ENCODE results near the gene KRTAP4-11. TPM values are rescaled to one million over a fixed set of nuclear protein-coding genes. Genes with fewer than 3 reads are reported as not detected.
"Not testable (repeated sequence)": the region's sequence is repeated elsewhere in the genome, so short reads cannot be mapped to it uniquely, and the experiment has no call there.

KRTAP4-11 gene
- total RNA-seq, 1 donor from 2014 or later, result not detected

DNA sequence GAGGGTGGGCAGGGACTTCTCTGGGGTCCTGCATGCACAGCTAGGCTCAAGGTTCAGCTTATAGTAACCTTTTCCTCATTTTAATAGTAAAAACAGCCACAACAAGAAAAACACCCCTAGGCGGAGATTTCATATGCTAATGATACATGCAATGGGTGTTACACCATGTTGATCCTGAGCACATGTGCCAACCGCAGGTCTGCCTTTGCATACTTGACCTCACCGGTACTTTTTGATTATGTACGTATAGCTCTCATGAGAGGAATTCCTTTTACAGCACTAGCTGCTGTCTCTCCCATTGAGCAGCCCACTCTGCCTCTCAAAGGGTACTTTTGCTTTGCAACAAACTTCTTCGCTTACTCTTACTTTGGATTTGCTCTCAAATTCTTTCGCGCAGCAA lies 22.1 kb downstream of the KRTAP4-11 start:
- no peak for DNase-seq (ENCODE audit: low spot score)
- Mint-ChIP-seq H3K27me3 (ENCODE audit: insufficient read depth) (peaks cover 9% of the 10 kb centered on the region), H3K9me3 (no peaks in the 10 kb centered on the region), H3K4me3 (no peak overlapping the region), H3K4me1 (ENCODE audit: low read depth) (no peaks in the 10 kb centered on the region), H3K27ac (no peak overlapping the region), H3K36me3 (ENCODE audit: low read depth) (no peaks in the 10 kb centered on the region)
- intact Hi-C loops (cut with micrococcal nuclease), result no loop called here

DNA sequence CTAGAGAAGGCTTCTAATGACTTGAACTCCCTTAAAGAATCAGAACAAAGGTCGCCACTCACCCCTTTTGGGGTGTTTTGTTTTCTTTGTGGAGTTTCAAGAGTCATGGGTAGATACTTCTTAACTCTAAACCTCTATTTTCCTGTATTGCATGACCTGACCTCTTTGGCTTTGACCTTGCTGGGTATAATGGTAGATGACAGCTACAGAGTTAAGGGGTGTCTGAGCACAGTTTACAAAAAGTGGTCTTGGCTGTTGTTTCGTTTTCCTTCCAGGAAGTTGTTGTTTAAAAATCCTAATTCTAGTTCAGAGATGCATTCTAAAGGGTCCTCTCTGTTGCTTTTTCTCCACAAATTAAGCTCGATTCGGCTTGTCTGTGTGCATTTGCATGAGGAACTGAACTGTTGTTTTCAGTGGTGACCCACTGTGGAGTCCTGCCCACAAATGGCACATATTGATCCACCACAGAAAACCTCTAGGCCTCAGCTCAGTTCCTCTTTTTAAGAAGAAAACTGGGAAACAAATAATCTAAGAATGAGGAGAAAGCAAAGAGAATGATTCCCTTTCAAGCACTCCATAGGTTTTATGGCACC lies 29.3 kb downstream of the KRTAP4-11 start:
- H3K4me3 Mint-ChIP-seq; DNase-seq (ENCODE audit: low spot score); H3K36me3 Mint-ChIP-seq (ENCODE audit: low read depth); intact Hi-C loops (cut with micrococcal nuclease); H3K4me1 Mint-ChIP-seq (ENCODE audit: low read depth); H3K27me3 Mint-ChIP-seq (ENCODE audit: insufficient read depth); H3K27ac Mint-ChIP-seq; H3K9me3 Mint-ChIP-seq: not testable (repeated sequence)

DNA sequence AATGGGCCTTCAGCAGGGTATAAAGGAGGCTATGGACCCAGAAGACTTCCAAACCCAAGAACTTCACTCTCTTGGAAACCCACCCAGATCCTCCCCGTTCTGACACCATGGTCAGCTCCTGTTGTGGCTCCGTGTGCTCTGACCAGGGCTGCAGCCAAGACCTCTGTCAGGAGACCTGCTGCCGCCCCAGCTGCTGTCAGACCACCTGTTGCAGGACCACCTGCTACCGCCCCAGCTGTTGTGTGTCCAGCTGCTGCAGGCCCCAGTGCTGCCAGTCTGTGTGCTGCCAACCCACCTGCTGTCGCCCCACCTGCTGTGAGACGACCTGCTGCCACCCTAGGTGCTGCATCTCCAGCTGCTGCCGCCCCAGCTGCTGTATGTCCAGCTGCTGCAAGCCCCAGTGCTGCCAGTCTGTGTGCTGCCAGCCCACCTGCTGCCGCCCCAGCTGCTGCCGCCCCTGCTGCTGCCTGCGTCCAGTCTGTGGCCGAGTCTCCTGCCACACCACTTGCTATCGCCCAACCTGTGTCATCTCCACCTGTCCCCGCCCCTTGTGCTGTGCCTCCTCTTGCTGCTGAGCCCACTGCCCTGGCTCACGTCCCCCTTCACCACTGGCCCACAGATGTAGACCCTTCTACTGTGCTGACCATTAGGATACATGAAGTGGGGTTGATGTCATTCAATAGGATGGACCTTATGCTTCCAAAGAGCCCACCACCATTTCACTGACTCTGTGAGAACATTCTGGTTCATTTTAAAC lies 33.9 kb downstream of the KRTAP4-11 start, which contains the start of gene KRTAP4-7:
KRTAP4-7 (plus strand) TSS at position 51 of the 757 bp plus-strand sequence; CDS start at position 108, 57 bp downstream.
- H3K27me3 Mint-ChIP-seq (ENCODE audit: insufficient read depth); H3K4me3 Mint-ChIP-seq; H3K27ac Mint-ChIP-seq; H3K4me1 Mint-ChIP-seq (ENCODE audit: low read depth); DNase-seq (ENCODE audit: low spot score); intact Hi-C loops (cut with micrococcal nuclease); H3K9me3 Mint-ChIP-seq; H3K36me3 Mint-ChIP-seq (ENCODE audit: low read depth): not testable (repeated sequence)

DNA sequence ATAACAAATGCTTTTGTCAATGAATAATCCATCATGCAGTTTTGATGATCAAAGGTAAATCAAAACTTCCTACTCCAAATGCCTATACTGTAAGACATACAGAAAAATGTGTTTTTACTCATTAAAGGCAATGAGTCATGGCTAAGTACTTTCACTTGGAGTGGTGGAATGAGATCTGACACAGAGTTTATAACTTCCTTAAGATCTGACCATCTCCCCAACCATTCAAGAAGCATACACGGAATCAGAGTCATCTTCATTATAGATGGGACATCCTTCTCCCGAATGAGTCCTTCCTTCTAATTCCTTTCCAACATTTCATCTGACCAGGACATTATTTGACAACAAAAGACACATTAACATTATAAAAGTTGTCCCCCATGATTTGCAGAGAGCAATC lies 34.7 kb downstream of the KRTAP4-11 start:
- H3K4me1 Mint-ChIP-seq (ENCODE audit: low read depth); intact Hi-C loops (cut with micrococcal nuclease); H3K27ac Mint-ChIP-seq; H3K36me3 Mint-ChIP-seq (ENCODE audit: low read depth); DNase-seq (ENCODE audit: low spot score); H3K9me3 Mint-ChIP-seq; H3K4me3 Mint-ChIP-seq; H3K27me3 Mint-ChIP-seq (ENCODE audit: insufficient read depth): not testable (repeated sequence)

DNA sequence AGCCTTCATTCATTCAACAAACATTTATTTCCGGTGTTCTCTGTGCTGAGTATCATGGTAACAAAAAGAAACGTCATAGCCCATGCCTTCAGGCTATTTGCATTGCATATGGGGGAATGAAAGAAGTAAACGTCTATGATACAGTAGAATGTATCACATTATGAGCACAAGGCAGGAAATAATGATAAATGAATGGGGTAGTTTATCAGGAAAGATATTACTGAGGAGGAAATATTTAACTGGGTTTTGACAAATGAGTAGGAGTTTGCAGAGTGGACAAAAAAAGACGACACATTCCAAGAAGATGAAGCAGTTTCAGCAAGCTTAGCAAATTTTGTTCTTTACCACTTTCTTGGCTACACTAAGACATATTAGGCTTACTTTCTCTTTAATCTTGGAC lies 35.5 kb downstream of the KRTAP4-11 start:
- DNase-seq (ENCODE audit: low spot score), result no peak
- no peaks in the 10 kb centered on the region for H3K36me3 Mint-ChIP-seq (ENCODE audit: low read depth)
- no peaks in the 10 kb centered on the region for H3K4me1 Mint-ChIP-seq (ENCODE audit: low read depth)
- H3K9me3 Mint-ChIP-seq, result no peaks in the 10 kb centered on the region
- no peak overlapping the region for H3K27ac Mint-ChIP-seq
- H3K27me3 Mint-ChIP-seq (ENCODE audit: insufficient read depth), result no peaks in the 10 kb centered on the region
- intact Hi-C loops (cut with micrococcal nuclease), result no loop called here
- H3K4me3 Mint-ChIP-seq, result no peak overlapping the region

DNA sequence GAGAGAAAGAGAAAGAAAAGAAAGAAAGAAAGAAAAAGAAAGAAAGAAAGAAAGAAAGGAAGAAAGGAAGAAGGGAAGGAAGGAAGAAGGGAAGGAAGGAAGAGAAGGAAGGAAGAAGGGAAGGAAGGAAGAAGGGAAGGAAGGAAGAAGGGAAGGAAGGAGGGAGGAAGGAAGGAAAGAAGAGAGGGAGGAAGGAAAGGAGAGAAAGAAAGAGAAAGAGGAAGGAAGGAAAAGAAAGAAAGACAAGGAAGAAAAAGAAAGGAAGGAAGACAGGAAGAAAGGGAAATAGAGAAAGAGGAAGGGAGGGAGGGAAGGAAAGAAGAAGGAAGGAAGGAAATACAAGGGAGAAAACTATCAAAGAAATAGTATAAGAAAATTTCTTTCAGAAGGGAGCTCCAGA lies 41.4 kb downstream of the KRTAP4-11 start:
- no peak overlapping the region for H3K4me3 Mint-ChIP-seq
- no peaks in the 10 kb centered on the region for H3K4me1 Mint-ChIP-seq (ENCODE audit: low read depth)
- DNase-seq (ENCODE audit: low spot score), result no peak
- no peaks in the 10 kb centered on the region for H3K36me3 Mint-ChIP-seq (ENCODE audit: low read depth)
- intact Hi-C loops (cut with micrococcal nuclease), result no loop called here
- peaks cover 2% of the 10 kb centered on the region for H3K27me3 Mint-ChIP-seq (ENCODE audit: insufficient read depth)
- no peaks in the 10 kb centered on the region for H3K9me3 Mint-ChIP-seq
- H3K27ac Mint-ChIP-seq, result no peak overlapping the region

DNA sequence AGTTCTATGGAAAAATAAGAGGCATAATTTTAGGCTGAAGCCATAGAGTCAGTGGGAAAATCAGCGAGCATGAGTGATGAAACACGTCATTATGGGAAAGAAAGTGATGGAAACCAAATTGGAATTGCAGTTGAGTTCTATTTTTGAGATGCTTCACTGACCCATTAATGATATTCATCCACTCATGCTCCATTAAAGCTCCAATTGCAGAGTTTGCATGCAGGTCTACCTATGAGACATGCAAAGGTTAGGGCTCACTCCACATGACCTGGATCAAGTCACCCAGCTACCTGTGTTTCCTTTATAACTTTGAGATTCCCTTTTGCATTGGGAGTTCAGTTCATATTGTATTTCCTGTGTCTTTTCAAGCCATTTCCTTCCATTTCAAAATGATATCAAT lies 44.5 kb downstream of the KRTAP4-11 start:
- Mint-ChIP-seq H3K4me3 (no peak overlapping the region), H3K9me3 (no peaks in the 10 kb centered on the region), H3K27ac (no peak overlapping the region), H3K27me3 (ENCODE audit: insufficient read depth) (peaks cover 4% of the 10 kb centered on the region), H3K36me3 (ENCODE audit: low read depth) (no peaks in the 10 kb centered on the region), H3K4me1 (ENCODE audit: low read depth) (no peaks in the 10 kb centered on the region)
- intact Hi-C loops (cut with micrococcal nuclease), result no loop called here
- DNase-seq (ENCODE audit: low spot score), result no peak

DNA sequence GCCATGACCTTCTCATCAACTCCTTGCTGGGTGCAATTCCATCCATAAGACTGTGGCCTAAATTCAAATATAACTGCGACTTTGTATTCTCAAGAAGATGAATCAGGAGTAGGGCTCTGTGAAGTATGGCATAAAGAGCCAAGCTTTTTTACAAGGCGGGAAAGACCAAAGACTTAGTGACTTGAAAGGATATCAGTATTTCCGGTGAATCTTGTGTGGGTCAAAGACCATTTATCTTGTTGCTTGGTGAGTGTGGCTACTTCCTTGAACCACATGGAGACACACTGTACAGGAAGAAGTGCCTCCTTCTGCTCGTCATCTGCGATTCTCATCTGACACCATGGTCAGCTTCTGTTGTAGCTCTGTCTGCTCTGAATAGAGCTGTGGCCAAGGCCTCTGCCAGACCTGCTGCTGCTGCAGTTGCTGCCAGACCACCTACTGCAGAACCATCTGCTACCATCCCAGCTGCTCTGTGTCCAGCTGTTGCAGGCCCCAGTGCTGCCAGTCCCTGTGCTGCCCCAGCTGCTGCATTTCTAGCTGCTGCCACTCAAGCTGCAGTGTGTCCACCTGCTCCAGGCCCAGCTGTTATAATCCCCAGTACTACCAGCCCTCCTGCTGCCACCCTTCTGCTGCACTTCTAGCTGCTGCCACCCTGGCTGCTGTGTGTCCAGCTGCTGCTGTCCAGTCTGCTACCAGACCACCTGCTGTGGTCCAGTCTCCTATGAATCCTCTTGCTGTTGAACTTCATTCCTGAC lies 46.4 kb downstream of the KRTAP4-11 start:
- Mint-ChIP-seq H3K36me3 (ENCODE audit: low read depth) (no peaks in the 10 kb centered on the region), H3K9me3 (no peaks in the 10 kb centered on the region), H3K4me1 (ENCODE audit: low read depth) (no peaks in the 10 kb centered on the region), H3K27me3 (ENCODE audit: insufficient read depth) (peaks cover 4% of the 10 kb centered on the region), H3K27ac (no peak overlapping the region), H3K4me3 (no peak overlapping the region)
- DNase-seq (ENCODE audit: low spot score), result no peak
- intact Hi-C loops (cut with micrococcal nuclease), result no loop called here

DNA sequence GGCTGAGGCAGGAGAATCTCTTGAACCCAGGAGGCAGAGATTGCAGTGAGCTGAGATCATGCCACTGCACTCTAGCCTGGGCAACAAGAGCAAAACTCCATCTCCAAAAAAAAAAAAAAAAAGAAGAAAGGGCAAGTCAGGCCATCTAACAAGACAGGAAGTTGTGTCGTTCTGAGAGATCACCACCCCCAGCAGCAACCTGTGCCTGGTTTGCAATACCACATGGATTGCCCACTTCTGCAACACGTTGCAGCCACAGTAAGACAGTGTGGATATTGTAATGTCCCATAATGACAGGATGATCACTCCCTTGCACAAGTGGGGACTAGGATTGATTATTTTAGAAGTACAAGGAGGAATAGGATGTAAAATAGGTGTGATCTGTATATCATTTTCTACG lies 49.1 kb downstream of the KRTAP4-11 start:
- intact Hi-C loops (cut with micrococcal nuclease), result no loop called here
- H3K27me3 Mint-ChIP-seq (ENCODE audit: insufficient read depth), result peaks cover 4% of the 10 kb centered on the region
- no peak overlapping the region for H3K27ac Mint-ChIP-seq
- H3K9me3 Mint-ChIP-seq, result no peaks in the 10 kb centered on the region
- H3K4me1 Mint-ChIP-seq (ENCODE audit: low read depth), result no peaks in the 10 kb centered on the region
- no peak for DNase-seq (ENCODE audit: low spot score)
- no peak overlapping the region for H3K4me3 Mint-ChIP-seq
- no peaks in the 10 kb centered on the region for H3K36me3 Mint-ChIP-seq (ENCODE audit: low read depth)

DNA sequence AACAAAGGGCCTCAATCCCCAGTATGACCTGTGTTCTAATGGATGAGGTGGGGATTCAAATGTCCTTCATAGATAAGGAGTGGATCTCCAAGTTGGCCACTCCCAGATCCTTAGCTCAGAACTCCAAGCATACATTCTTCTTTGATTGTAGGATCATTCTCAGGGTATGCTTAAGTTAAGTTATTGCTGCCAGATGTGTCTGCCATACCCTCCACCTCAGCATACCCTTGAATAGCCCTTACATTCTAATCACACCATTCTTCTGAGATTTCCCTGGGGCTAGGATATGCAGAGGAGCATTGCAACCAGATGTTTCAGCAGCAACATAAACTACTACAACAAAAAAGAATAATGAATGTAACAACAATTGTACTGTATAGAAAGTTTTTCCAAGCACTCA lies 50.9 kb downstream of the KRTAP4-11 start:
- H3K4me3 Mint-ChIP-seq, result no peak overlapping the region
- intact Hi-C loops (cut with micrococcal nuclease), result no loop called here
- H3K4me1 Mint-ChIP-seq (ENCODE audit: low read depth), result no peaks in the 10 kb centered on the region
- DNase-seq (ENCODE audit: low spot score), result no peak
- no peaks in the 10 kb centered on the region for H3K9me3 Mint-ChIP-seq
- no peak overlapping the region for H3K27ac Mint-ChIP-seq
- H3K27me3 Mint-ChIP-seq (ENCODE audit: insufficient read depth), result peaks cover 4% of the 10 kb centered on the region
- no peaks in the 10 kb centered on the region for H3K36me3 Mint-ChIP-seq (ENCODE audit: low read depth)

Other genes starting within 250 kb of the KRTAP4-11 start
- not detected in 2 replicates for gene KRT20, start 233.1 kb downstream of the KRTAP4-11 start, total RNA-seq
- gene KRT23, start 180.7 kb downstream of the KRTAP4-11 start, total RNA-seq, result not detected in 2 replicates
- gene KRT39, start 151.4 kb downstream of the KRTAP4-11 start, total RNA-seq, result not detected in 2 replicates
- gene KRT40, start 134.0 kb downstream of the KRTAP4-11 start, total RNA-seq, result not detected in 2 replicates
- gene KRTAP3-3, start 124.2 kb downstream of the KRTAP4-11 start, total RNA-seq, result not detected in 2 replicates
- gene KRTAP3-2, start 118.5 kb downstream of the KRTAP4-11 start, total RNA-seq, result not detected in 2 replicates
- not detected in 2 replicates for gene KRTAP3-1, start 109.2 kb downstream of the KRTAP4-11 start, total RNA-seq
- gene KRTAP1-5, start 91.2 kb downstream of the KRTAP4-11 start, total RNA-seq, result not detected in 2 replicates
- gene KRTAP1-4, start 88.2 kb downstream of the KRTAP4-11 start, total RNA-seq, result not detected in 2 replicates
- gene KRTAP1-3, start 83.5 kb downstream of the KRTAP4-11 start, total RNA-seq, result not detected in 2 replicates
- gene KRTAP1-1, start 76.9 kb downstream of the KRTAP4-11 start, total RNA-seq, result not detected in 2 replicates
- not detected in 2 replicates for gene KRTAP2-1, start 71.1 kb downstream of the KRTAP4-11 start, total RNA-seq
- gene KRTAP2-2, start 63.1 kb downstream of the KRTAP4-11 start, total RNA-seq, result not detected in 2 replicates
- gene KRTAP2-3, start 58.3 kb downstream of the KRTAP4-11 start, total RNA-seq, result not detected in 2 replicates
- not detected in 2 replicates for gene KRTAP2-4, start 52.5 kb downstream of the KRTAP4-11 start, total RNA-seq
- not detected in 2 replicates for gene KRTAP4-7, start 34.2 kb downstream of the KRTAP4-11 start, total RNA-seq
- not detected in 2 replicates for gene KRTAP4-8, start 20.2 kb downstream of the KRTAP4-11 start, total RNA-seq
- not detected in 2 replicates for gene KRTAP4-16, start 16.2 kb downstream of the KRTAP4-11 start, total RNA-seq
- gene KRTAP4-9, start 13.0 kb downstream of the KRTAP4-11 start, total RNA-seq, result not detected in 2 replicates
- gene KRTAP4-12, start 5.8 kb upstream of the KRTAP4-11 start, total RNA-seq, result not detected in 2 replicates
- gene KRTAP4-6, start 22.2 kb upstream of the KRTAP4-11 start, total RNA-seq, result not detected in 2 replicates
- gene KRTAP4-5, start 31.5 kb upstream of the KRTAP4-11 start, total RNA-seq, result not detected in 2 replicates
- not detected in 2 replicates for gene KRTAP4-4, start 42.4 kb upstream of the KRTAP4-11 start, total RNA-seq
- not detected in 2 replicates for gene KRTAP4-3, start 49.8 kb upstream of the KRTAP4-11 start, total RNA-seq
- gene KRTAP4-2, start 59.8 kb upstream of the KRTAP4-11 start, total RNA-seq, result not detected in 2 replicates
- not detected in 2 replicates for gene KRTAP4-1, start 66.5 kb upstream of the KRTAP4-11 start, total RNA-seq
- gene KRTAP9-1, start 71.5 kb upstream of the KRTAP4-11 start, total RNA-seq, result not detected in 2 replicates
- not detected in 2 replicates for gene KRTAP9-2, start 108.3 kb upstream of the KRTAP4-11 start, total RNA-seq
- not detected in 2 replicates for gene KRTAP9-3, start 114.1 kb upstream of the KRTAP4-11 start, total RNA-seq
- gene KRTAP9-8, start 119.6 kb upstream of the KRTAP4-11 start, total RNA-seq, result not detected in 2 replicates
- not detected in 2 replicates for gene KRTAP9-4, start 131.3 kb upstream of the KRTAP4-11 start, total RNA-seq
- not detected in 2 replicates for gene KRTAP9-9, start 137.0 kb upstream of the KRTAP4-11 start, total RNA-seq
- not detected in 2 replicates for gene KRTAP9-6, start 147.0 kb upstream of the KRTAP4-11 start, total RNA-seq
- gene KRTAP9-7, start 157.3 kb upstream of the KRTAP4-11 start, total RNA-seq, result not detected in 2 replicates
- not detected in 2 replicates for gene KRTAP29-1, start 184.5 kb upstream of the KRTAP4-11 start, total RNA-seq
- gene KRTAP16-1, start 190.9 kb upstream of the KRTAP4-11 start, total RNA-seq, result not detected in 2 replicates
- gene KRTAP17-1, start 197.3 kb upstream of the KRTAP4-11 start, total RNA-seq, result not detected in 2 replicates
- gene KRT33A, start 232.5 kb upstream of the KRTAP4-11 start, total RNA-seq, result not detected in 2 replicates